ENCODE data around the gene BUB3.

BUB3 gene

GRCh38 chr10:123205041-123205440 is 50.8 kb downstream of the BUB3 start:
- DNase-seq: no peak

GRCh38 chr10:123212063-123212462 is 57.9 kb downstream of the BUB3 start:
- DNase-seq: no peak

- DNase-seq: no peak
These were observed 58.4 kb downstream of the BUB3 start for GRCh38 chr10:123212640-123213039.

GRCh38 chr10:123213192-123213591 is 59.0 kb downstream of the BUB3 start:
- DNase-seq: no peak
